Measurements from ENCODE around the gene HEXIM1. TPM values are rescaled to one million over a fixed set of nuclear protein-coding genes. Genes with fewer than 3 reads are reported as not detected.

Gene HEXIM1
- total RNA-seq, 2 donors from 2014 or later, result 48.0 to 66.9 TPM

GRCh38 chr17:45108051-45108450 is 40.2 kb upstream of the HEXIM1 start:
- peaks cover 0 to 2% of the 10 kb centered on the region in 2 donors for H3K4me1 Mint-ChIP-seq (ENCODE audit: low read depth in 2 of 2)
- no peaks in the 10 kb centered on the region for H3K9me3 Mint-ChIP-seq
- H3K36me3 Mint-ChIP-seq, result no peaks in the 10 kb centered on the region
- DNase-seq (ENCODE audit: low spot score) (no peak), ATAC-seq (no peak)
- no peak overlapping the region for H3K27ac Mint-ChIP-seq
- H3K27me3 Mint-ChIP-seq, result no peaks in the 10 kb centered on the region
- H3K4me3 Mint-ChIP-seq, result no peak overlapping the region

GRCh38 chr17:45108595-45109521 is 39.4 kb upstream of the HEXIM1 start:
- Mint-ChIP-seq H3K4me3 (no peak overlapping the region), H3K9me3 (no peaks in the 10 kb centered on the region), H3K27me3 (no peaks in the 10 kb centered on the region), H3K36me3 (no peaks in the 10 kb centered on the region), H3K27ac (no peak overlapping the region), H3K4me1 (ENCODE audit: low read depth in 2 of 2) (peaks cover 0 to 2% of the 10 kb centered on the region in 2 donors)
- ATAC-seq, result no peak
- no peak for DNase-seq (ENCODE audit: low spot score)

GRCh38 chr17:45110676-45111611 is 37.3 kb upstream of the HEXIM1 start:
- H3K4me3 Mint-ChIP-seq, result no peak overlapping the region
- H3K27ac Mint-ChIP-seq, result no peak overlapping the region
- ATAC-seq (no peak), DNase-seq (ENCODE audit: low spot score) (no peak)
- H3K27me3 Mint-ChIP-seq, result peaks cover 0 to 3% of the 10 kb centered on the region in 2 donors
- peaks cover 0 to 7% of the 10 kb centered on the region in 2 donors for H3K4me1 Mint-ChIP-seq (ENCODE audit: low read depth in 2 of 2)
- H3K9me3 Mint-ChIP-seq, result no peaks in the 10 kb centered on the region
- H3K36me3 Mint-ChIP-seq, result no peaks in the 10 kb centered on the region

GRCh38 chr17:45111850-45112249 is 36.4 kb upstream of the HEXIM1 start:
- Mint-ChIP-seq H3K4me1 (ENCODE audit: low read depth in 2 of 2) (peaks cover 0 to 7% of the 10 kb centered on the region in 2 donors), H3K27me3 (peaks cover 0 to 7% of the 10 kb centered on the region in 2 donors), H3K36me3 (no peaks in the 10 kb centered on the region), H3K4me3 (no peak overlapping the region), H3K9me3 (no peaks in the 10 kb centered on the region), H3K27ac (no peak overlapping the region)
- no peak for ATAC-seq
- no peak for DNase-seq (ENCODE audit: low spot score)

GRCh38 chr17:45112559-45113423 is 35.5 kb upstream of the HEXIM1 start:
- no peak for DNase-seq (ENCODE audit: low spot score)
- ATAC-seq, result no peak
- peaks cover 0 to 7% of the 10 kb centered on the region in 2 donors for H3K4me1 Mint-ChIP-seq (ENCODE audit: low read depth in 2 of 2)
- H3K4me3 Mint-ChIP-seq, result no peak overlapping the region
- H3K27me3 Mint-ChIP-seq, result peaks cover 0 to 7% of the 10 kb centered on the region in 2 donors
- H3K9me3 Mint-ChIP-seq, result no peaks in the 10 kb centered on the region
- H3K27ac Mint-ChIP-seq, result no peak overlapping the region
- no peaks in the 10 kb centered on the region for H3K36me3 Mint-ChIP-seq

GRCh38 chr17:45113424-45113754 is 34.9 kb upstream of the HEXIM1 start:
- H3K4me1 Mint-ChIP-seq (ENCODE audit: low read depth in 2 of 2), result peaks cover 0 to 7% of the 10 kb centered on the region in 2 donors
- DNase-seq (ENCODE audit: low spot score) (no peak), ATAC-seq (no peak)
- H3K36me3 Mint-ChIP-seq, result no peaks in the 10 kb centered on the region
- H3K9me3 Mint-ChIP-seq, result no peaks in the 10 kb centered on the region
- H3K4me3 Mint-ChIP-seq, result no peak overlapping the region
- H3K27me3 Mint-ChIP-seq, result peaks cover 0 to 7% of the 10 kb centered on the region in 2 donors
- H3K27ac Mint-ChIP-seq, result no peak overlapping the region

- H3K27ac Mint-ChIP-seq, result no peak overlapping the region
- H3K36me3 Mint-ChIP-seq, result no peaks in the 10 kb centered on the region
- ATAC-seq, result no peak
Measured at GRCh38 chr17:45114117-45114932, 34.0 kb upstream of the HEXIM1 start.

GRCh38 chr17:45115015-45115625 is 33.2 kb upstream of the HEXIM1 start:
- H3K4me3 Mint-ChIP-seq, result no peak overlapping the region
- peaks cover 0 to 7% of the 10 kb centered on the region in 2 donors for H3K27me3 Mint-ChIP-seq
- no peaks in the 10 kb centered on the region for H3K9me3 Mint-ChIP-seq
- H3K36me3 Mint-ChIP-seq, result no peaks in the 10 kb centered on the region
- DNase-seq (ENCODE audit: low spot score) (no peak), ATAC-seq (no peak)
- no peak overlapping the region for H3K27ac Mint-ChIP-seq
- H3K4me1 Mint-ChIP-seq (ENCODE audit: low read depth in 2 of 2), result peaks cover 0 to 4% of the 10 kb centered on the region in 2 donors

More at GRCh38 chr17:45114117-45114932, 34.0 kb upstream of the HEXIM1 start:
- no peak for DNase-seq (ENCODE audit: low spot score)
- no peak overlapping the region for H3K4me3 Mint-ChIP-seq
- H3K9me3 Mint-ChIP-seq, result no peaks in the 10 kb centered on the region
- H3K27me3 Mint-ChIP-seq, result peaks cover 0 to 7% of the 10 kb centered on the region in 2 donors
- peaks cover 0 to 6% of the 10 kb centered on the region in 2 donors for H3K4me1 Mint-ChIP-seq (ENCODE audit: low read depth in 2 of 2)

- DNase-seq (ENCODE audit: low spot score) (no peak), ATAC-seq (no peak)
- Mint-ChIP-seq H3K9me3 (no peaks in the 10 kb centered on the region), H3K27ac (peak overlapping the region in 1 of 2 donors; percentile 37), H3K36me3 (no peaks in the 10 kb centered on the region), H3K4me1 (ENCODE audit: low read depth in 2 of 2) (peaks cover 0 to 4% of the 10 kb centered on the region in 2 donors), H3K27me3 (peaks cover 0 to 7% of the 10 kb centered on the region in 2 donors), H3K4me3 (no peak overlapping the region)
Measured at GRCh38 chr17:45115871-45116270, 32.4 kb upstream of the HEXIM1 start.

GRCh38 chr17:45116434-45117016 is 31.8 kb upstream of the HEXIM1 start:
- H3K27ac Mint-ChIP-seq, result no peak overlapping the region
- DNase-seq (ENCODE audit: low spot score) (no peak), ATAC-seq (peak in 1 of 2 donors; percentile 26)
- H3K9me3 Mint-ChIP-seq, result no peaks in the 10 kb centered on the region
- H3K4me1 Mint-ChIP-seq (ENCODE audit: low read depth in 2 of 2), result peaks cover 0 to 4% of the 10 kb centered on the region in 2 donors
- H3K27me3 Mint-ChIP-seq, result peaks cover 0 to 7% of the 10 kb centered on the region in 2 donors
- no peak overlapping the region for H3K4me3 Mint-ChIP-seq
- no peaks in the 10 kb centered on the region for H3K36me3 Mint-ChIP-seq

- Mint-ChIP-seq H3K4me1 (ENCODE audit: low read depth in 2 of 2) (peaks cover 0 to 4% of the 10 kb centered on the region in 2 donors), H3K27me3 (peaks cover 0 to 7% of the 10 kb centered on the region in 2 donors), H3K4me3 (no peak overlapping the region), H3K36me3 (no peaks in the 10 kb centered on the region), H3K27ac (no peak overlapping the region), H3K9me3 (no peaks in the 10 kb centered on the region)
- DNase-seq (ENCODE audit: low spot score), result no peak
- ATAC-seq, result no peak
Measured at GRCh38 chr17:45117334-45117733, 30.9 kb upstream of the HEXIM1 start.

Measured in natural killer cell treated with Interleukin-12 subunit alpha and Interleukin-12 subunit beta and Interleukin-15 and Interleukin-18, amount 100 ng/mL, for 72 hours (primary cell).